Heart left ventricle (tissue), 13 donors: ENCODE results near the gene ILF2.

Source experiments
- POLR2A ChIP-seq, 2 donors: fragments of 450-650 bp; IDR thresholded peaks; one replicate each; pipeline ENCODE4 v1.6.1; 2017; ENCODE audit warnings: antibody characterized with exemption in 2 of 2, mild to moderate bottlenecking in 2 of 2, moderate library complexity in 2 of 2
- TF ChIP-seq, protein P1 (sequence below), 12 donors: fragments of 200-600 bp; sonication (generic) in 4 of 12; IDR thresholded peaks; one replicate each; pipeline versions ENCODE4 v1.5.0 to v1.8.0; 2018 to 2022; ENCODE audit warnings: antibody characterized with exemption in 12 of 12, mild to moderate bottlenecking in 5 of 12
- donor health status: ischemic (EF 13 %, LVEDD 7.1; RV severe dilation, severe dysfunction).
- donor health status: DM: no; HTN: yes; CAD: no.
- donor health status: DM: no; HTN: no; CAD: no.
- donor health status: ischemic (EF 25% LVEDD 6.9; RV normal size, moderate dysfunction).
- donor health status: ischemic (EF 25% LVEDD 5.7; RV mildly dilated, moderate dysfunction).
- donor health status: ischemic (EF 35%, LVEDD 5.7; RV mildly dilated, moderate dysfunction).
- donor health status: nonischemic (EF 11% LVEDD 7.7; RV severe dilation, severe dysfunction).
- donor health status: DM: yes; HTN: yes; CAD: no.
- donor health status: PGD.
- donor health status: ischemic (EF 29% LVEDD 5.4; RV normal size, mild dysfunction).
- donor health status: nonischemic (EF 23%, LVEDD 6.1; RV moderate dilation, normal function).

DNA sequence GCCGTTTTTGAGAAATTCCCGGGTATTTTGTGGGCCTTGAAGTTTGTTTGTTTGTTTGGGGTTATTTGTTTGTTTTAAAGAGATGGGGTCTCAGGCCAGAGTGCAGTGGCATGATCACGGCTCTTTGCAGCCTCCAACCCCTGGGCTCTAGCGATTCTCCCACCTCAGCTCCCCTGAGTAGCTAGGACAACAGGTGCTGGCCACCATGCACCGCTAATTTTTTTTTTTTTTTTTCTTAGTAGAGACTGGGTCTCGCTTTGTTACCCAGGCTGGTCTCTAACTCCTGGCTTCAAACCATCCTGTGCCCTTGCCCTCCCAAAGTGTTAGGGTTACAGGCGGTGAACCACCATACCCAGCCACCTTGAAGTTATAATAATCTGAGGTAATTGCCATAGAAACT is 34.9 kb downstream of the ILF2 start:
- TF ChIP-seq, protein P1, sequence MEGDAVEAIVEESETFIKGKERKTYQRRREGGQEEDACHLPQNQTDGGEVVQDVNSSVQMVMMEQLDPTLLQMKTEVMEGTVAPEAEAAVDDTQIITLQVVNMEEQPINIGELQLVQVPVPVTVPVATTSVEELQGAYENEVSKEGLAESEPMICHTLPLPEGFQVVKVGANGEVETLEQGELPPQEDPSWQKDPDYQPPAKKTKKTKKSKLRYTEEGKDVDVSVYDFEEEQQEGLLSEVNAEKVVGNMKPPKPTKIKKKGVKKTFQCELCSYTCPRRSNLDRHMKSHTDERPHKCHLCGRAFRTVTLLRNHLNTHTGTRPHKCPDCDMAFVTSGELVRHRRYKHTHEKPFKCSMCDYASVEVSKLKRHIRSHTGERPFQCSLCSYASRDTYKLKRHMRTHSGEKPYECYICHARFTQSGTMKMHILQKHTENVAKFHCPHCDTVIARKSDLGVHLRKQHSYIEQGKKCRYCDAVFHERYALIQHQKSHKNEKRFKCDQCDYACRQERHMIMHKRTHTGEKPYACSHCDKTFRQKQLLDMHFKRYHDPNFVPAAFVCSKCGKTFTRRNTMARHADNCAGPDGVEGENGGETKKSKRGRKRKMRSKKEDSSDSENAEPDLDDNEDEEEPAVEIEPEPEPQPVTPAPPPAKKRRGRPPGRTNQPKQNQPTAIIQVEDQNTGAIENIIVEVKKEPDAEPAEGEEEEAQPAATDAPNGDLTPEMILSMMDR (IDR thresholded peaks at IDR 0.05): no peak
- TF ChIP-seq POLR2A (IDR thresholded peaks at IDR 0.05): no peak
